ENCODE results near the gene PDXP. TPM values are rescaled to one million over a fixed set of nuclear protein-coding genes. Genes with fewer than 3 reads are reported as not detected.

PDXP gene
- total and polyA plus RNA-seq, 2 experiments from 2014 or later = 15.0 to 55.6 TPM

- Histone ChIP-seq H3F3A (replicated peaks; ENCODE audit: low read depth) (peaks cover 8% of the 10 kb centered on the region), H3K4me1 (ENCODE audit: insufficient read depth) (peaks cover 17% of the 10 kb centered on the region), H3K27ac (ENCODE audit: low read depth) (no peak overlapping the region), H3K4me2 (no peak overlapping the region), H3K9me2 (ENCODE audit: insufficient read depth) (no peaks in the 10 kb centered on the region), H4K20me1 (replicated peaks; ENCODE audit: insufficient read depth) (no peaks in the 10 kb centered on the region), H3K79me2 (replicated peaks; ENCODE audit: insufficient read depth) (no peaks in the 10 kb centered on the region), H3K27me3 (ENCODE audit: insufficient read depth) (no peaks in the 10 kb centered on the region), H3K4me3 (no peak overlapping the region), H2AFZ (no peak overlapping the region), H3K36me3 (ENCODE audit: insufficient read depth) (no peaks in the 10 kb centered on the region; the same call in 1 of the 2 replicates)
- TF ChIP-seq CREB1 (CRISPR knock-in tag; IDR thresholded peaks at IDR 0.05; ENCODE audit: low read depth) (no peak), CTCF (conservative IDR thresholded peaks at IDR 0.05; ENCODE audit: low read depth in 2 of 2) (no peak), ETS1 (IDR thresholded peaks at IDR 0.05) (no peak)
- DNase-seq (ENCODE audit: low spot score) (no peak), ATAC-seq (no peak)
- Mint-ChIP-seq H3K4me3 (no peak overlapping the region), H3K4me1 (peaks cover 16% of the 10 kb centered on the region), H3K27me3 (ENCODE audit: insufficient read depth, low read depth, poor library complexity) (peaks cover 10% of the 10 kb centered on the region), H3K36me3 (ENCODE audit: low read depth) (peaks cover 6% of the 10 kb centered on the region; the same call in 1 of the 3 replicates), H3K27ac (no peak overlapping the region), H3K9me3 (no peaks in the 10 kb centered on the region; the same call in 2 of the 3 replicates)
Measured at GRCh38 chr22:37629928-37630327, 28.6 kb upstream of the PDXP start.

GRCh38 chr22:37630839-37631435, 27.6 kb upstream of the PDXP start:
- no peak for ATAC-seq
- Mint-ChIP-seq H3K27me3 (ENCODE audit: insufficient read depth, low read depth, poor library complexity) (peaks cover 10% of the 10 kb centered on the region), H3K4me1 (peaks cover 16% of the 10 kb centered on the region), H3K36me3 (ENCODE audit: low read depth) (no peaks in the 10 kb centered on the region), H3K9me3 (no peaks in the 10 kb centered on the region), H3K4me3 (no peak overlapping the region), H3K27ac (no peak overlapping the region)
- no peaks in the 10 kb centered on the region for H3K79me2 ChIP-seq (replicated peaks; ENCODE audit: insufficient read depth)
- H3K4me3 ChIP-seq = no peak overlapping the region
- no peak for DNase-seq (ENCODE audit: low spot score)
- H3K27ac ChIP-seq (ENCODE audit: low read depth) = no peak overlapping the region
- peaks cover 13% of the 10 kb centered on the region for H3F3A ChIP-seq (replicated peaks; ENCODE audit: low read depth)
- no peak overlapping the region for H3K4me2 ChIP-seq
- no peak overlapping the region for H2AFZ ChIP-seq
- H3K36me3 ChIP-seq (ENCODE audit: insufficient read depth) = no peaks in the 10 kb centered on the region
- H4K20me1 ChIP-seq (replicated peaks; ENCODE audit: insufficient read depth) = no peaks in the 10 kb centered on the region
- no peaks in the 10 kb centered on the region for H3K9me2 ChIP-seq (ENCODE audit: insufficient read depth)
- H3K4me1 ChIP-seq (ENCODE audit: insufficient read depth) = peaks cover 17% of the 10 kb centered on the region
- TF ChIP-seq JUNB (IDR thresholded peaks at IDR 0.05; ENCODE audit: unreplicated experiment) (no peak), NANOG (IDR thresholded peaks at IDR 0.05; ENCODE audit: borderline replicate concordance) (no peak), CTCF (conservative IDR thresholded peaks at IDR 0.05; ENCODE audit: low read depth in 2 of 2) (no peak)
- no peaks in the 10 kb centered on the region for H3K27me3 ChIP-seq (ENCODE audit: insufficient read depth)

Measured in GM23338 (cell line).